HL-60 (cell line): ENCODE measurements around the gene SLC2A13.

Source experiments
- GABPA ChIP-seq: IDR thresholded peaks from 2 replicates; pipeline ENCODE4 v1.6.1; 2012; ENCODE audit warnings: low read depth
- POLR2AphosphoS5 ChIP-seq: IDR thresholded peaks from 2 replicates; pipeline ENCODE4 v1.6.1; 2012; ENCODE audit warnings: low read depth
- TF ChIP-seq, protein P1 (sequence below): IDR thresholded peaks from one replicate; pipeline ENCODE4 v1.5.1; 2011; ENCODE audit warnings: low read length, control low read depth, inconsistent platforms; ENCODE audit not compliant: insufficient read depth
- TF ChIP-seq, protein P2 (sequence below): IDR thresholded peaks from 2 replicates; pipeline ENCODE4 v1.6.1; 2012; ENCODE audit warnings: low read depth; ENCODE audit not compliant: insufficient replicate concordance

DNA sequence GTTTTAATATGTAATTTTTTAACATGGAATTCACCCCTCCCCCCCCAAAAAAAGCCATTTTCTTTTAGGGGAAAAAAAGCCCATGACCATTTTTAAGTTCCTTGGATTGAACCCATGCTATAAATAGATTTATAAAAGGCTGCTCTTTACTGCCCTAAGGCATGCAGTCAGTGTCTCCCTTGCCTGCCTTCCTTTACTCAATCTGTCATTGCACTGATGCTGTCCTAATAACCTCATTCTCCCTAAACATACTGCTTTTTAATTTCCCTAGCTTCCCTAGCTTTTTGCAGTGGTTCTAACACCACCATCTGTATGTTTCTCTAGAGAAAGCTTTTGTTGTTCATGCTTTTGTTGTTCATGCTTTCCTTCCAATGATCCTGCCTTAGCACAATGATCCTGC, 83.0 kb downstream of the SLC2A13 start:
- TF ChIP-seq, protein P1, sequence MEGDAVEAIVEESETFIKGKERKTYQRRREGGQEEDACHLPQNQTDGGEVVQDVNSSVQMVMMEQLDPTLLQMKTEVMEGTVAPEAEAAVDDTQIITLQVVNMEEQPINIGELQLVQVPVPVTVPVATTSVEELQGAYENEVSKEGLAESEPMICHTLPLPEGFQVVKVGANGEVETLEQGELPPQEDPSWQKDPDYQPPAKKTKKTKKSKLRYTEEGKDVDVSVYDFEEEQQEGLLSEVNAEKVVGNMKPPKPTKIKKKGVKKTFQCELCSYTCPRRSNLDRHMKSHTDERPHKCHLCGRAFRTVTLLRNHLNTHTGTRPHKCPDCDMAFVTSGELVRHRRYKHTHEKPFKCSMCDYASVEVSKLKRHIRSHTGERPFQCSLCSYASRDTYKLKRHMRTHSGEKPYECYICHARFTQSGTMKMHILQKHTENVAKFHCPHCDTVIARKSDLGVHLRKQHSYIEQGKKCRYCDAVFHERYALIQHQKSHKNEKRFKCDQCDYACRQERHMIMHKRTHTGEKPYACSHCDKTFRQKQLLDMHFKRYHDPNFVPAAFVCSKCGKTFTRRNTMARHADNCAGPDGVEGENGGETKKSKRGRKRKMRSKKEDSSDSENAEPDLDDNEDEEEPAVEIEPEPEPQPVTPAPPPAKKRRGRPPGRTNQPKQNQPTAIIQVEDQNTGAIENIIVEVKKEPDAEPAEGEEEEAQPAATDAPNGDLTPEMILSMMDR: no peak
- TF ChIP-seq, protein P2, sequence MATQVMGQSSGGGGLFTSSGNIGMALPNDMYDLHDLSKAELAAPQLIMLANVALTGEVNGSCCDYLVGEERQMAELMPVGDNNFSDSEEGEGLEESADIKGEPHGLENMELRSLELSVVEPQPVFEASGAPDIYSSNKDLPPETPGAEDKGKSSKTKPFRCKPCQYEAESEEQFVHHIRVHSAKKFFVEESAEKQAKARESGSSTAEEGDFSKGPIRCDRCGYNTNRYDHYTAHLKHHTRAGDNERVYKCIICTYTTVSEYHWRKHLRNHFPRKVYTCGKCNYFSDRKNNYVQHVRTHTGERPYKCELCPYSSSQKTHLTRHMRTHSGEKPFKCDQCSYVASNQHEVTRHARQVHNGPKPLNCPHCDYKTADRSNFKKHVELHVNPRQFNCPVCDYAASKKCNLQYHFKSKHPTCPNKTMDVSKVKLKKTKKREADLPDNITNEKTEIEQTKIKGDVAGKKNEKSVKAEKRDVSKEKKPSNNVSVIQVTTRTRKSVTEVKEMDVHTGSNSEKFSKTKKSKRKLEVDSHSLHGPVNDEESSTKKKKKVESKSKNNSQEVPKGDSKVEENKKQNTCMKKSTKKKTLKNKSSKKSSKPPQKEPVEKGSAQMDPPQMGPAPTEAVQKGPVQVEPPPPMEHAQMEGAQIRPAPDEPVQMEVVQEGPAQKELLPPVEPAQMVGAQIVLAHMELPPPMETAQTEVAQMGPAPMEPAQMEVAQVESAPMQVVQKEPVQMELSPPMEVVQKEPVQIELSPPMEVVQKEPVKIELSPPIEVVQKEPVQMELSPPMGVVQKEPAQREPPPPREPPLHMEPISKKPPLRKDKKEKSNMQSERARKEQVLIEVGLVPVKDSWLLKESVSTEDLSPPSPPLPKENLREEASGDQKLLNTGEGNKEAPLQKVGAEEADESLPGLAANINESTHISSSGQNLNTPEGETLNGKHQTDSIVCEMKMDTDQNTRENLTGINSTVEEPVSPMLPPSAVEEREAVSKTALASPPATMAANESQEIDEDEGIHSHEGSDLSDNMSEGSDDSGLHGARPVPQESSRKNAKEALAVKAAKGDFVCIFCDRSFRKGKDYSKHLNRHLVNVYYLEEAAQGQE: no peak
- TF ChIP-seq GABPA (no peak), POLR2AphosphoS5 (no peak)
